ENCODE data around the gene HTR3D.

GRCh38 chr3:183984127-183984740 is 47.3 kb upstream of the HTR3D start:
- TF ChIP-seq CTCF (IDR thresholded peaks at IDR 0.05) (no peak), POLR2AphosphoS5 (IDR thresholded peaks at IDR 0.05) (no peak), POLR2A (IDR thresholded peaks at IDR 0.05) (no peak)

Measured in breast epithelium (tissue), 3 donors.